Esophagus muscularis mucosa (tissue), 4 donors: Measurements from ENCODE around the gene AFMID.

Experiments
- CTCF ChIP-seq, 3 experiments: fragments of 200-600 bp in 2 of 3; fragments of 450-650 bp in 1 of 3; sonication (generic) in 2 of 3; IDR thresholded peaks; one replicate each; pipeline ENCODE4 v1.5.1; 2017 to 2019; ENCODE audit warnings: antibody characterized with exemption in 3 of 3, mild to moderate bottlenecking in 2 of 3, moderate library complexity in 1 of 3
- EP300 ChIP-seq: sonication (generic); formaldehyde crosslinking; IDR thresholded peaks from one replicate; pipeline ENCODE4 v1.6.1; 2017; ENCODE audit warnings: antibody characterized with exemption
- POLR2AphosphoS5 ChIP-seq, 2 donors: sonication (generic); formaldehyde crosslinking; IDR thresholded peaks; one replicate each; pipeline ENCODE4 v1.6.1; 2017; ENCODE audit warnings: antibody characterized with exemption in 2 of 2

- TF ChIP-seq POLR2AphosphoS5 (IDR thresholded peaks at IDR 0.05) (no peak), EP300 (no peak), CTCF (IDR thresholded peaks at IDR 0.05) (no peak)
These were observed 39.7 kb upstream of the AFMID start for GRCh38 chr17:78147315-78147998.
